Activated CD8-positive, alpha-beta T cell treated with anti-CD3 and anti-CD28 coated beads for 36 hours (primary cell): ENCODE data around the gene LPIN2. TPM values are rescaled to one million over a fixed set of nuclear protein-coding genes. Genes with fewer than 3 reads are reported as not detected.

Experiments
- ATAC-seq: fragments of 200-7000 bp; cut with Tn5 transposase; one replicate; pipeline ENCODE4 v1.10.0; 2021; ENCODE audit warnings: mild to moderate bottlenecking, moderate library complexity
- CTCF ChIA-PET: fragments of 350-600 bp; sonication (Branson Sonifier 250); formaldehyde crosslinking; loops from one replicate; lab custom pipeline; 2021; ENCODE audit warnings: antibody characterized with exemption; lab: Charles Lee
- POLR2A ChIA-PET: fragments of 350-600 bp; sonication (Branson Sonifier 250); formaldehyde crosslinking; loops from one replicate; lab custom pipeline; 2021; ENCODE audit warnings: antibody characterized with exemption; lab: Charles Lee
- DNase-seq: peaks from one replicate; pipeline ENCODE4 v3.0.0-alpha.2; 2020
- H3K27ac Mint-ChIP-seq: one replicate; pipeline ENCODE4 v1.8.0; 2021; ENCODE audit warnings: mild to moderate bottlenecking, mixed read lengths
- H3K27me3 Mint-ChIP-seq: one replicate; pipeline ENCODE4 v1.8.0; 2021; ENCODE audit warnings: mixed read lengths
- H3K36me3 Mint-ChIP-seq: one replicate; pipeline ENCODE4 v1.8.0; 2021; ENCODE audit warnings: low read depth, mixed read lengths
- H3K4me1 Mint-ChIP-seq: one replicate; pipeline ENCODE4 v1.8.0; 2021; ENCODE audit warnings: low read depth, mixed read lengths
- H3K4me3 Mint-ChIP-seq: one replicate; pipeline ENCODE4 v1.8.0; 2021; ENCODE audit warnings: mild to moderate bottlenecking, moderate library complexity, mixed read lengths
- H3K9me3 Mint-ChIP-seq: one replicate; pipeline ENCODE4 v1.8.0; 2021; ENCODE audit warnings: mixed read lengths
- intact Hi-C: fragments of 100-400 bp; cut with micrococcal nuclease; formaldehyde crosslinking; loops from one replicate; pipeline ENCODE4 v1.10.0; 2022
- total RNA-seq, 2 experiments: library from RNA; stranded (reverse); gene quantifications; one replicate each; pipeline ENCODE4 v1.2.3, GENCODE V29; 2021
- TF ChIP-seq, protein P1 (sequence below): fragments of 200-600 bp; IDR thresholded peaks from one replicate; pipeline ENCODE4 v1.8.0; 2022; ENCODE audit warnings: antibody characterized with exemption, mild to moderate bottlenecking

LPIN2 gene
- total RNA-seq, 2 experiments from 2014 or later = 95.5 to 95.7 TPM

DNA sequence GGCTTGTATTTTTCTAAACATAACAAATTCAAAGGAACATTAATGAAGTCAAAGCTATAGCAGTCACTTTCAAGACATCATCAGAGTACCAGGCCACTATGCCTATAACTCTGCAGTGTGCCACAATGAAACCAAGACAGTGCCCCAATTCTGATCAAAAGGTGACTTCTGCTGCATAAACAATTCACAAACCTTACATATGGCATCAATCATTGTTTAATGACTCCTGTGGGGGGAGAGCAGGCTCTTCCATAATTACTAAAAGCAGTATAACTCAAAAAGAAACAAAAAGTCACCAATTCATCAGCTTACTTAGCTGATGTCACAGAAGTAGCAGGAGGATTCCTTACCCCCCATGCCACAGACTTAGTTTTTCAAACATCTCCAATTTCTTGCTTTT, 15.5 kb downstream of the LPIN2 start:
- ATAC-seq (peak; percentile 6), DNase-seq (no peak)
- intact Hi-C loops = no loop called here

DNA sequence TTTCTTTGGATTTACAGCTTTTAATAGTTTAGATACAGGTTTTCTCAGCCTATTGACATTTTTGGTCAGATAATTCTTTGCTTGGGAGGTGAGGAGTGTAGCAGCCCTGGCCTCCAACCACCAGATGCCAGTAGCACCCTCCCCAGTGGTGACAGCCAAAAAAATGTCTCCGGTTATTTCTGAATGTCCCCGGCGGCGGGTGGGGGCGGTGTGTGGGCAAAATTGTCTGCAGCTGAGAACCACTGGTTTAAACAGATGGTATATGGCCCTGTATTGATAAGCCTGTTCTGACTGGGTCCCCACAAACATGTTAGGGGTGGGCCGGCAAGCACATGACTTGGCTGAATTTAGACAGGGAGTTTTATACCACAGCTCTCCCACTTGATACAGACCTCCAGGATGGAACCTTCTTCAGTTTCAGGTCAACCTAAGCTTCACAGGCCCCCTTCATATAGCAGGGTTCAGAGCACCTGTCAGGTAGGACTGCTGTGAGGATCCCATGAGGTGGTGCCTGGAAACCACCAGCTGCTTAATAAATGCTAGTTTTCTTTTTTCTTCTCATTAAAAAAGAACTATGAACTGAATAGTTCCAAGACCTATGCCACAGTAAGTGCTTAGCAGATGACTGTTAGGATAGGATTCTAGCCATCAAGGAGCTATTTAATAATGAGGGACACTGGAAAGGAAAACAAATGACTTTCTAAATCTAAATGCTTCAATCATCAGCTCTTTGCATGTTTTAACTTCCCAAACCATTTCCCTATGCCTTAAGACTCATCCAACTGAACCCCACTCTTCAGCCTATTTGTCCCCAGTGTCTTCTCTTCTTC, 18.1 kb downstream of the LPIN2 start:
- Mint-ChIP-seq H3K27me3 (no peaks in the 10 kb centered on the region), H3K27ac (peak overlapping the region; percentile 87), H3K36me3 (peaks cover 45% of the 10 kb centered on the region), H3K4me1 (peaks cover 84% of the 10 kb centered on the region), H3K4me3 (peak overlapping the region; percentile 36), H3K9me3 (peaks cover 9% of the 10 kb centered on the region)
- TF ChIP-seq, protein P1, sequence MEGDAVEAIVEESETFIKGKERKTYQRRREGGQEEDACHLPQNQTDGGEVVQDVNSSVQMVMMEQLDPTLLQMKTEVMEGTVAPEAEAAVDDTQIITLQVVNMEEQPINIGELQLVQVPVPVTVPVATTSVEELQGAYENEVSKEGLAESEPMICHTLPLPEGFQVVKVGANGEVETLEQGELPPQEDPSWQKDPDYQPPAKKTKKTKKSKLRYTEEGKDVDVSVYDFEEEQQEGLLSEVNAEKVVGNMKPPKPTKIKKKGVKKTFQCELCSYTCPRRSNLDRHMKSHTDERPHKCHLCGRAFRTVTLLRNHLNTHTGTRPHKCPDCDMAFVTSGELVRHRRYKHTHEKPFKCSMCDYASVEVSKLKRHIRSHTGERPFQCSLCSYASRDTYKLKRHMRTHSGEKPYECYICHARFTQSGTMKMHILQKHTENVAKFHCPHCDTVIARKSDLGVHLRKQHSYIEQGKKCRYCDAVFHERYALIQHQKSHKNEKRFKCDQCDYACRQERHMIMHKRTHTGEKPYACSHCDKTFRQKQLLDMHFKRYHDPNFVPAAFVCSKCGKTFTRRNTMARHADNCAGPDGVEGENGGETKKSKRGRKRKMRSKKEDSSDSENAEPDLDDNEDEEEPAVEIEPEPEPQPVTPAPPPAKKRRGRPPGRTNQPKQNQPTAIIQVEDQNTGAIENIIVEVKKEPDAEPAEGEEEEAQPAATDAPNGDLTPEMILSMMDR = peak; percentile 76
- CTCF ChIA-PET = interaction anchor here (0.7 to 7.3 kb wide), 45 partner anchors 9 to 252 kb away, joined by 3 to 133 read pairs (median 5); partner anchors contain the start of gene MYL12A
- intact Hi-C loops = loop anchor here (5.0 kb wide), 2 partner anchors 67 to 132 kb away; no protein-coding TSS in a partner anchor
- ATAC-seq (peak; percentile 73), DNase-seq (peak; percentile 93)
- POLR2A ChIA-PET = interaction anchor here (0.7 to 6.3 kb wide), 19 partner anchors 8 to 253 kb away, joined by 3 to 41 read pairs (median 3); partner anchors contain the start of gene MYL12A

More for the DNA sequence above, 15.5 kb downstream of the LPIN2 start:
- H3K4me3 Mint-ChIP-seq = no peak overlapping the region
- H3K27ac Mint-ChIP-seq = peak overlapping the region; percentile 79
- H3K36me3 Mint-ChIP-seq = peaks cover 45% of the 10 kb centered on the region
- H3K27me3 Mint-ChIP-seq = no peaks in the 10 kb centered on the region
- ChIA-PET CTCF (interaction anchor here (1.1 to 7.3 kb wide), 7 partner anchors 12 to 249 kb away, joined by 3 to 133 read pairs (median 11); partner anchors contain the start of gene MYL12A), POLR2A (interaction anchor here (0.6 to 6.3 kb wide), 7 partner anchors 10 to 249 kb away, joined by 3 to 41 read pairs (median 5); no protein-coding TSS in a partner anchor)
- TF ChIP-seq, protein P1 = no peak
- H3K4me1 Mint-ChIP-seq = peaks cover 78% of the 10 kb centered on the region
- H3K9me3 Mint-ChIP-seq = peaks cover 6% of the 10 kb centered on the region

DNA sequence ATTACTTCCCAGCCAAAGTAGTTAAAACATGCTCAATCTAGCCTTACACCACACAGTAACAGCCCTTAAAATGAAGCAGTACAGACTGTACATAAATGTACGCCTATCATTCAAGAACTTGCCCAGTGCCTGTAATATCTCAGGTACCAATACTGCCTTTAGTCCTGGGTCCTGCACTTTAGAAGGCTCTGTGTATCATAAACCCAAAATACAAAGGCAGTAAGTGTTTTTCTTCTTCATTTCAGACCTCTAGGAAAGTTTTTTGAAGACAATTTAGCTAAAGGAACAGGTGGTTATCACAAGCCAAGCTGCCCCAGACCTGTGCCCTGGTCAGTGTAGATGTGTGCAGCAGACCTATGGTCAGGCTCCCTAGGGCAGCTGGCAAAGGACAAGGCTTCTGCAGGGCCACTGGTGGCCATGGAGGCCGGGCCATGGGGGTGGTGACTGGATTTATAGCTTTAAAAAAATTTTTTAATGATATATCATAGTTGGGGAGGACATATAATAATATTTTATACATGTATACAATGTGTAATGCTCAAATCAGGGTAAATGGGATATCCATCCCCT, 18.8 kb downstream of the LPIN2 start:
- Mint-ChIP-seq H3K27me3 (no peaks in the 10 kb centered on the region), H3K4me1 (peaks cover 85% of the 10 kb centered on the region), H3K36me3 (peaks cover 50% of the 10 kb centered on the region), H3K27ac (peak overlapping the region; percentile 87), H3K4me3 (peak overlapping the region; percentile 46), H3K9me3 (peaks cover 9% of the 10 kb centered on the region)
- peak; percentile 10 for ATAC-seq
- ChIA-PET CTCF (interaction anchor here (0.6 to 7.3 kb wide), 43 partner anchors 9 to 252 kb away, joined by 3 to 133 read pairs (median 6); partner anchors contain the start of gene MYL12A), POLR2A (interaction anchor here (0.7 to 6.3 kb wide), 19 partner anchors 9 to 254 kb away, joined by 3 to 41 read pairs (median 3); partner anchors contain the start of gene MYL12A)
- TF ChIP-seq, protein P1 = no peak
- intact Hi-C loops = loop anchor here (5.0 kb wide), 2 partner anchors 68 to 133 kb away; no protein-coding TSS in a partner anchor
- DNase-seq = no peak

DNA sequence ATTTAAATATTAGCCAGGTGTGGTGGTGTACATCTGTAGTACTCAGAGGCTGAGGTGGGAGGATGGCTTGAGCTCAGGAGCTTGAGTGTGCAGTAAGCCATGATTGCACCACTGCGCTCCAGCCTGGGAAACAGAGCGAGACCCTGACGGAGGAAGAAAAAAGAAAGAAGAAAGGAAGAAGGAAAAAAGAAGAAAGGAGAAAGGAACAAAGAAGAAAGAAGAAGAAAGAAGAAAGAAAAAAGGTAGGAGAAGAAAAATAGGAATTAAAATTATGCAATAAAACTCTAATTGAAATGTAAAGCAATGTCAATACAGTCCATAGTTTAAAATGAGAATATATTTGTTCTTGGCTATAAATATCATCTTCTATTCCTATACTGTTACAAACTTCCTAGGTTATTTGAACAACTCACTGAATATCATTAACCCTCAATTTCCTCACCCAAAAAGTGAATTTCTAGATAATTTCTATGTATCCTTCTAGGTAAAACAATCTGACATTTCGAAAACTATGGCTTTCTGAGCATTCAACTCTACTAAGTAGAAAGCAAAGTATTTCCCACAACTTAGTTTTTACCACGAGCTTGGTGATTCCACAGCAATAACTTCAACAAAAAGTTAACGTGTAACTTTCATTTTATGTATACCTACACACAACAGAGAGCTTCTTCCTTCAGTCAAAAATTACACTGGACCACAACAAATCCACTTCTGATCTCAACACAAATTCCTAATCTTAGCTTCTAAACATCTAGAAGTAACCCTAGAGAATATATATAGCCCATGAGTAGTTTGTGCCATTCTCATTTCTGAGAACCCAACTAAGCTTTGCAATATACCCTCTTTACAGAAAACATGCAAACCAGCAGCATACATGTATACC, 19.7 kb downstream of the LPIN2 start:
- ATAC-seq (peak; percentile 61), DNase-seq (no peak)
- H3K4me1 Mint-ChIP-seq = peaks cover 84% of the 10 kb centered on the region
- peak overlapping the region; percentile 46 for H3K4me3 Mint-ChIP-seq
- H3K27me3 Mint-ChIP-seq = no peaks in the 10 kb centered on the region
- ChIA-PET CTCF (interaction anchor here (0.6 to 7.3 kb wide), 28 partner anchors 9 to 253 kb away, joined by 3 to 133 read pairs (median 8); partner anchors contain the start of gene MYL12A), POLR2A (interaction anchor here (0.9 to 6.3 kb wide), 10 partner anchors 8 to 254 kb away, joined by 3 to 41 read pairs (median 7); partner anchors contain the start of gene MYL12A)
- peak overlapping the region; percentile 87 for H3K27ac Mint-ChIP-seq
- TF ChIP-seq, protein P1 = no peak
- H3K9me3 Mint-ChIP-seq = peaks cover 9% of the 10 kb centered on the region
- intact Hi-C loops = loop anchor here (5.0 kb wide), 2 partner anchors 69 to 134 kb away; no protein-coding TSS in a partner anchor
- peaks cover 59% of the 10 kb centered on the region for H3K36me3 Mint-ChIP-seq
